Colonic mucosa (tissue), 4 donors: ENCODE data around the gene GNAS. TPM values are rescaled to one million over a fixed set of nuclear protein-coding genes. Genes with fewer than 3 reads are reported as not detected.

Experiments
- DNase-seq: peaks from one replicate; pipeline ENCODE4 v3.0.0-alpha.2; 2020
- H3K27ac ChIP-seq: fragments of 200-600 bp; one replicate; pipeline ENCODE4 v1.8.0; 2021
- H3K27me3 ChIP-seq: fragments of 200-600 bp; one replicate; pipeline ENCODE4 v1.8.0; 2021
- H3K36me3 ChIP-seq: fragments of 200-600 bp; one replicate; pipeline ENCODE4 v1.8.0; 2021
- H3K4me1 ChIP-seq: fragments of 200-600 bp; one replicate; pipeline ENCODE4 v1.8.0; 2021; ENCODE audit warnings: mild to moderate bottlenecking
- H3K4me3 ChIP-seq: fragments of 200-600 bp; one replicate; pipeline ENCODE4 v1.8.0; 2021
- H3K9ac ChIP-seq, 2 donors: one replicate each; pipeline ENCODE4 v1.7.0; 2013; ENCODE audit warnings: control low read depth in 2 of 2, low read depth in 2 of 2, low read length in 2 of 2
- H3K9me3 ChIP-seq: fragments of 200-600 bp; one replicate; pipeline ENCODE4 v1.8.0; 2021
- intact Hi-C: fragments of 100-400 bp; cut with DNase I; formaldehyde crosslinking; loops from one replicate; pipeline ENCODE4 v1.14.1; 2022
- total RNA-seq, 2 donors: library from RNA; stranded (reverse); fragmentation: NEBNext Ultra II Directional in 1 of 2; extraction: Animal tissue kit (Norgen Biotek cat#: 25700) in 1 of 2; gene quantifications; one replicate each; pipeline ENCODE4 v1.2.1, GENCODE V29; 2021
- TF ChIP-seq, protein P1 (sequence below): fragments of 200-600 bp; IDR thresholded peaks from one replicate; pipeline ENCODE4 v1.8.0; 2022; ENCODE audit warnings: antibody characterized with exemption, mild to moderate bottlenecking
- donor health status: healthy.
- donor health status: DM: no; HTN: no; CAD: no.
- donor health status: DM: no; HTN: no; CAD: no.

GNAS gene
- total RNA-seq, 2 donors from 2014 or later: 683 to 715 TPM

DNA sequence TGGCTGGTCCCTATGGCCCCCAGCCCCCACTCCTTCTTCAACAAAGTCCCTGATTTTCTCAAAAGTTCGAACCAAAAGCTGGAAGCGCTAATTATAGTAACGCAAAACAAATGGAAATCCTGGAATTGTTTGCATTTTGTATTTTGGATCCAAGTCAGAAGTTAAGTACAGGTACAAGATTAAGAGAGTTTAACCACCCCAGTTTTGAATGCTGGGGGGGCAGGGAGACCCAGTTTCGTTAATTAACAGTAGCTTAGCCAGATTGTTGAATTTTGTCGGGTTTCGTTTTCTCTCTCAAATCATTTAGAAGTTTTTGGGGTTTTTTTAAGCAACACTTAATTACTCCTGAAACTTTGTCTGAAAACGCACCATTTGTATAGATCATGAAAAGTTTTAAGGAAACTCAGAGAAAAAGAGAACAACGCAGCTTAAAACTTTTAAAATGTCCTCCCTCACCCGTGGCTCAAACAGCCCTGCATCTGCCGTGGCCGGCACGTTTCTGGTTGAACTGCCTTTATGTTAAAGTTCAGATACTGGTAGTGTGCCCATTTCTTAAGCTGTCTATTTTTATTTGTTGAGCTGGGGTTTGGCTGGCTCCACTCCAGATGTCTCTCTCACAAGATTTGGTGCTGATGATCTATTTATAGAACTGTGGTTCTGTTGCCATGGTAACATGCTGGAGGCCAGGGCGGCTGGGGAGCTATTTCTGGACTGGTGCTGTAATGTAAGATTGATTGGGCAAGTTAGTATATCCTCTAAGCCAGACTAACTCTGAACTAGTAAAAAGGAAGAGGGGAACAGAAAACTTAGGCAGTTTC lies 55.0 kb downstream of the GNAS start:
- Histone ChIP-seq H3K36me3 (peaks cover 28% of the 10 kb centered on the region), H3K27ac (peak overlapping the region; percentile 51), H3K27me3 (no peaks in the 10 kb centered on the region), H3K4me1 (peaks cover 4% of the 10 kb centered on the region), H3K4me3 (no peak overlapping the region), H3K9ac (peak overlapping the region; percentile 3 to 30), H3K9me3 (no peaks in the 10 kb centered on the region)
- peak; percentile 72 for DNase-seq
- intact Hi-C loops: no loop called here
- TF ChIP-seq, protein P1, sequence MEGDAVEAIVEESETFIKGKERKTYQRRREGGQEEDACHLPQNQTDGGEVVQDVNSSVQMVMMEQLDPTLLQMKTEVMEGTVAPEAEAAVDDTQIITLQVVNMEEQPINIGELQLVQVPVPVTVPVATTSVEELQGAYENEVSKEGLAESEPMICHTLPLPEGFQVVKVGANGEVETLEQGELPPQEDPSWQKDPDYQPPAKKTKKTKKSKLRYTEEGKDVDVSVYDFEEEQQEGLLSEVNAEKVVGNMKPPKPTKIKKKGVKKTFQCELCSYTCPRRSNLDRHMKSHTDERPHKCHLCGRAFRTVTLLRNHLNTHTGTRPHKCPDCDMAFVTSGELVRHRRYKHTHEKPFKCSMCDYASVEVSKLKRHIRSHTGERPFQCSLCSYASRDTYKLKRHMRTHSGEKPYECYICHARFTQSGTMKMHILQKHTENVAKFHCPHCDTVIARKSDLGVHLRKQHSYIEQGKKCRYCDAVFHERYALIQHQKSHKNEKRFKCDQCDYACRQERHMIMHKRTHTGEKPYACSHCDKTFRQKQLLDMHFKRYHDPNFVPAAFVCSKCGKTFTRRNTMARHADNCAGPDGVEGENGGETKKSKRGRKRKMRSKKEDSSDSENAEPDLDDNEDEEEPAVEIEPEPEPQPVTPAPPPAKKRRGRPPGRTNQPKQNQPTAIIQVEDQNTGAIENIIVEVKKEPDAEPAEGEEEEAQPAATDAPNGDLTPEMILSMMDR: no peak

DNA sequence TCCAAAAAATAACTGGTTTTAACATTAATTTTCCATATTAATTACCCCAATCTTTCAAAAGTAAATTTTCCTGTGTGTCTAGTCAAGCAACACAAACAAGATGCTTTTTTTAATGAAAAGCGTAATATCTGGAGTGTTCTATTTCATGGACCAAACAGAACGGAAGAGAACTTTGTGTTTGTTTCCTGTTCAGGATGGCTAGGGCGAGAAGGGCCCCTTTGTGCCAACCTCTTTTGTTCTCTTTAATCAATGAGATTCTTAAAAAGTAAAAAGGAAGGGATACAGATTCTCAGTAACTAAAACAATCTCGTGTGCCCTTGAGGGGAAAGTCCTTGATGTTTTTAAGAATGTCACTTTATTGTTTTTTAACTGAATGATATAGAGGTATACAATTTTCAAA lies 55.7 kb downstream of the GNAS start:
- intact Hi-C loops: no loop called here

GRCh38 chr20:58908941-58909340 lies 56.4 kb downstream of the GNAS start:
- peaks cover 28% of the 10 kb centered on the region for H3K36me3 ChIP-seq
- no peak overlapping the region for H3K9ac ChIP-seq
- no peak for DNase-seq
- intact Hi-C loops: no loop called here
- H3K4me1 ChIP-seq: peaks cover 4% of the 10 kb centered on the region
- H3K4me3 ChIP-seq: no peak overlapping the region
- H3K27me3 ChIP-seq: no peaks in the 10 kb centered on the region
- no peak overlapping the region for H3K27ac ChIP-seq
- H3K9me3 ChIP-seq: no peaks in the 10 kb centered on the region
- TF ChIP-seq, protein P1: no peak

More for the DNA sequence above, 55.7 kb downstream of the GNAS start:
- H3K4me3 ChIP-seq: no peak overlapping the region
- H3K27me3 ChIP-seq: no peaks in the 10 kb centered on the region
- peak overlapping the region; percentile 10 for H3K27ac ChIP-seq
- peaks cover 28% of the 10 kb centered on the region for H3K36me3 ChIP-seq
- TF ChIP-seq, protein P1: no peak
- no peak for DNase-seq
- H3K9ac ChIP-seq: peak overlapping the region in 1 of 2 donors; percentile 30
- H3K9me3 ChIP-seq: no peaks in the 10 kb centered on the region
- peaks cover 4% of the 10 kb centered on the region for H3K4me1 ChIP-seq

- DNase-seq: no peak
- H3K27ac ChIP-seq: no peak overlapping the region
- H3K27me3 ChIP-seq: no peaks in the 10 kb centered on the region
- intact Hi-C loops: no loop called here
- H3K36me3 ChIP-seq: peaks cover 28% of the 10 kb centered on the region
- no peak overlapping the region for H3K4me3 ChIP-seq
- H3K9ac ChIP-seq: no peak overlapping the region
- TF ChIP-seq, protein P1: no peak
- H3K4me1 ChIP-seq: peaks cover 4% of the 10 kb centered on the region
- no peaks in the 10 kb centered on the region for H3K9me3 ChIP-seq
Observed at GRCh38 chr20:58909585-58909984, 57.1 kb downstream of the GNAS start.

GRCh38 chr20:58910473-58910872 lies 58.0 kb downstream of the GNAS start:
- Histone ChIP-seq H3K9me3 (no peaks in the 10 kb centered on the region), H3K4me3 (no peak overlapping the region), H3K27me3 (no peaks in the 10 kb centered on the region), H3K27ac (no peak overlapping the region), H3K9ac (no peak overlapping the region), H3K4me1 (peaks cover 4% of the 10 kb centered on the region), H3K36me3 (peaks cover 27% of the 10 kb centered on the region)
- TF ChIP-seq, protein P1: no peak
- intact Hi-C loops: loop anchor here (10.0 kb wide), 1 partner anchor 54 kb away; no protein-coding TSS in a partner anchor
- no peak for DNase-seq
